SK-N-SH treated with all-trans-retinoic acid at 6 μM for 48 hours (cell line): ENCODE measurements around the gene GORASP1.

Experiments
- ARNTL ChIP-seq: fragments of 450-650 bp; formaldehyde crosslinking; IDR thresholded peaks from 2 replicates; pipeline ENCODE4 v1.5.0; 2020; ENCODE audit warnings: low read depth, mild to moderate bottlenecking, moderate library complexity, borderline replicate concordance
- PATZ1 ChIP-seq: fragments of 250-450 bp; sonication (Bioruptor Pico); IDR thresholded peaks from 2 replicates; pipeline ENCODE4 v1.8.0; 2020; ENCODE audit warnings: mild to moderate bottlenecking, moderate library complexity, borderline replicate concordance
- POU6F1 ChIP-seq: fragments of 250-450 bp; sonication (Bioruptor Pico); IDR thresholded peaks from 2 replicates; pipeline ENCODE4 v1.8.0; 2021; ENCODE audit warnings: low read depth, mild to moderate bottlenecking, moderate library complexity, borderline replicate concordance
- PPARA ChIP-seq: fragments of 250-450 bp; sonication (Bioruptor Pico); IDR thresholded peaks from 2 replicates; pipeline ENCODE4 v1.5.0; 2020; ENCODE audit warnings: mild to moderate bottlenecking, borderline replicate concordance
- RARB ChIP-seq: fragments of 250-450 bp; sonication (Bioruptor Pico); IDR thresholded peaks from 2 replicates; pipeline ENCODE4 v1.8.0; 2021; ENCODE audit warnings: mild to moderate bottlenecking, moderate library complexity
- TCF4 ChIP-seq: fragments of 250-450 bp; sonication (Bioruptor Pico); IDR thresholded peaks from 2 replicates; pipeline ENCODE4 v1.8.0; 2021; ENCODE audit warnings: mild to moderate bottlenecking, moderate library complexity, borderline replicate concordance
- TOX ChIP-seq: fragments of 250-450 bp; sonication (Bioruptor Pico); IDR thresholded peaks from 2 replicates; pipeline ENCODE4 v1.8.0; 2021; ENCODE audit warnings: mild to moderate bottlenecking, moderate library complexity, borderline replicate concordance
- ZC3H10 ChIP-seq: fragments of 250-450 bp; sonication (Bioruptor Pico); IDR thresholded peaks from 2 replicates; pipeline ENCODE4 v1.5.1; 2021; ENCODE audit warnings: mild to moderate bottlenecking, moderate library complexity
- ZFP3 ChIP-seq: fragments of 250-450 bp; sonication (Bioruptor Pico); IDR thresholded peaks from 2 replicates; pipeline ENCODE4 v1.5.0; 2020; ENCODE audit warnings: mild to moderate bottlenecking, moderate library complexity
- ZFP30 ChIP-seq: fragments of 450-650 bp; formaldehyde crosslinking; IDR thresholded peaks from 2 replicates; pipeline ENCODE4 v1.5.0; 2022; ENCODE audit warnings: mild to moderate bottlenecking, moderate library complexity
- ZNF70 ChIP-seq: fragments of 450-650 bp; formaldehyde crosslinking; IDR thresholded peaks from 2 replicates; pipeline ENCODE4 v1.5.0; 2020; ENCODE audit warnings: mild to moderate bottlenecking, moderate library complexity
- ZNF8 ChIP-seq: fragments of 450-650 bp; formaldehyde crosslinking; IDR thresholded peaks from 2 replicates; pipeline ENCODE4 v1.5.0; 2020; ENCODE audit warnings: mild to moderate bottlenecking, moderate library complexity

GRCh38 chr3:39127908-39128304 lies 20.5 kb upstream of the GORASP1 start:
- TF ChIP-seq ARNTL (CRISPR knock-in tag) (no peak), PATZ1 (CRISPR knock-in tag) (no peak), RARB (CRISPR knock-in tag) (no peak), ZFP30 (CRISPR knock-in tag) (no peak), TOX (no peak), ZNF8 (CRISPR knock-in tag) (no peak), ZFP3 (no peak), ZNF70 (no peak), TCF4 (CRISPR knock-in tag) (no peak), ZC3H10 (CRISPR knock-in tag) (no peak), POU6F1 (CRISPR knock-in tag) (no peak), PPARA (CRISPR knock-in tag) (no peak)
